RPMI8226 (cell line): ENCODE results near the gene TNS3.
"Not testable (repeated sequence)": the region's sequence is repeated elsewhere in the genome, so short reads cannot be mapped to it uniquely, and the experiment has no call there.

ENCODE experiments used
- DNase-seq: peaks from one replicate; pipeline ENCODE4 v3.0.0-alpha.2; 2015

The TNS3 gene

DNA sequence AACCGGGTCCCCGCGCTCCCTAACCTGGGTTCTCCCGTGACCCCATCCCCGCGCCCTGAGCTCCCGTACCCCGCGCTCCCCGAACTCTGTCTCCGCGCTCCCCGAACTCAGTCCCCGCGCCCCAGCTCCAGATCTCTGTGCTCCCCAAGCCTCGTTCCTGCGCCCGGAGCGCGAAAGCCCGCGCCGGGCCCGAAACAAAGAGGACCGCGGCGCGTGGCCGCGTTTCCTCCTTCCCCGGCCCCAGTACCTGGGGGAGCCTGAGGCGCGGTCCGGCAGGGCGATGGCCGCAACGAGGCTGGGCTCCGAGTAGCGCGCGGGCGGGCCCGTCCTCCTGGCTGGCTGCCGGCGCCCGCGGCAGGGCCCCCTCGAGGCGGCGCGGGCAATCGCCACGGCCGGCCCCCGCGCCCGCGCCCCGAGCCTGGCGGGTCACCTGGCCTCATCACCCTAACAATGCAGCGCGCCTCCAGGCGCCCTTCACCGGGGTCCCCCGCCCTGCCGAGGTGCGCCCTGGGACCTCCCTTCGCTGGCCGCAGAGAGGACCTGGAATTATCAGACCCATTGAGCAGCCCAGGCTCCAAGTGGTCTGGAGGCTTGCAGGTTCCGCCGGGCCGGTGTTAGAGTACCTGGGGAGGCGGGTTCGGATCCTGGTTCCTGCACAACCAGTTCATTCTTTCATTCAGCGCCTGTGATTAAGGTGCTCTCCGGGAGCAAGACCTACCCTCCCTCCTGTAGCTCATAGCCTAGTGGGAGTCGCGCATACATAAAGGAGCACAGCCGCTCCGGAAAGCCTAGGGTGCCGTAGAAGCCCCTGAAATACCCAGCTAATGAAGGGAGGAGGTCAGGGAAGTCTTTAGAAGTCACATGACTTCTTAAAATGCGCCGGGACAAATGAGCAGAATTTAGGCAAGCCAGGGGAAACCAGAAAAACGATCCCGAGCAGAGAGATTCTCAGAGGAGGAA is at the start of gene TNS3:
TSS of gene TNS3 (minus strand) at position 308 of the 960 bp plus-strand sequence. CDS start 142,475 bp downstream, outside the sequence.
- peak; percentile 75 for DNase-seq

- DNase-seq = no peak
Measured at GRCh38 chr7:47631711-47632110, 49.8 kb upstream of the TNS3 start.

DNA sequence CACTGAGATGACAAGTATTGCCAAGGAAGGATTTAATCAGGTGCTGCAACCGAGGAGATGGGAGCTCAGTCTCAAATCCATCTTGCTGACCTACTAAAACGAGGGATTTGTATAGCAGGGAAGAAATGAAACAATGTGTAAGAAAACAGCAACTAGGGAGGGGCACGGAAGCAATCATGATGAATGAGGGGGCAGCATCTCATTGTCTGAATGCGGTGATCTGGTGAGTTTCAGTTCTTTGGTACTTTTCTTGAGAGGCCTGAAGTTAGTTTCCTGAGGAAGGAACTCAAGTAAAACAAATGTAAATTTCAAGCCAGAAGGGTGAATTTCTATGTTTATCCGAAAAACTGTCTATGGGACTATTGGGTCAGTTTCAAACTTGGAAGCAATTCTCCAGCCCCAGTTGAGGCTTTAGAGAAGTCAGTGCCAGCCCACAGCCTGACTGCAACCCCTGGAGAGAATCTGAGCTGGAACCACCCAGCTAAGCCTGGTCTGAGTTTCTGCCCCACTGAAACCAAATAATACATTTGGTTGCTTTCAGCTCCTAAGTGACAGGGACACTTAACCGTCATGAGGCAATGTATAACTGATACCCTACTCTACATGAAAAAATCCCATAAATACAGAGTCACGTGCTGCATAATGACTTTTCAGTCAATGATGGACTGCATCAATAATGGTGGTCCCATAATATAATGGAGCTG is 45.8 kb upstream of the TNS3 start:
- no peak for DNase-seq

DNA sequence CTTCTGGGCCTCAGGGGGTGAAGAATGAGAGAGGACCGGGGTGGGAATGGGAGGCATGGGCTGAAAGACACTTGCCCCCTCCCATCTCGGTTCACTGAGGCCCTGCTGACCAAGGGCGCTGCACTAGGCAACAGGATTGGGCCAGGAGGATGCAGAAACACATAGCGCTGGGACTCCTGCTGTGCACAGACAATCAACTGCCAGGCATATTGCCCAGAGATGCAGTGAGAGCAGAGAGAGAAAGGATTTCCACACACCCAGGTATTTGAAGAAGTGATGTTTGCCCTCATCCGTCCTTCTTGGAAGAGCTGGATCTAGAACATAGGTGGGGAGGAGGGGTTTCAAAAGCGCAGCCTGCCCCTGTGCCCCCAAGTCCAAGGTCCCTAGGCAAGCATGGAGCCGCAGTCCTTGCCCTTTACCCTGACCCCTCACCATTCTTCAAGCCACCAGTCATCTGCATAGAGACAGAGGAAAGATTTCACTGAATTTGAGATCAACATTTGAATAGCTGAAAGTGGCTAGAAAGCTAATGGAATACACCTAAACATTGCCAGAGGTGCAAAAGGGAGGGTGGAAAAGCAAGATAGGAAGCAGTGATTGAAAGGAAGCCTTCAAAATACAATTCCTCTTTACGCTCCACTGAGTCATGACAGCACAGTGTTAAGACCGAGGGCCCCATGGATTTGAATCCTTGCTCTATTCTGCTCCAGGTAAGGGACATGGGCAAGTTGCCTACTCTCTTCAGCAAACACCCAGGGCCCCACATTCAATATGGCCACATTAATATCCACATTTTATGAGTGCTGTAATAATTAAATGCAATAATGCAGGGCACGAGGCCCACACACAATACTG is 44.2 kb upstream of the TNS3 start:
- DNase-seq = no peak

DNA sequence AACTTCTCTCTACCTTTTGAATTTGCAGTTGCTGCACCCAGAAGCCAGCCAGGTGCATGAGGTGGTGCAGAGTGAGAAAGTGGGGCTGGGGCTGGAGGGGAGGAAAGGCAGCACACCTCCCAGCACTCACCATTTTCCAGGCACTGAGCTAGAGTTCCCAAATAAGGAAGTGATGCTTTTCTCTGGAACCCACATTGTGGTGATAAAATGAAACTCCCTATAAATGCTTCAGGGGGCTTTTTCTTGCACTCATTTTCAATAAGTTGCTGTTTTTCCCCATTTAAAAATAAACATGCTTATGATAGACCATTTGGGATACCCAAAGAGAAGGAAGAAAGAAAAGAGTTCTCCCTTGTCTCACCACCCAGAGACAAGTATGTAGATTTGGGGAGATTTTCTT is 42.8 kb upstream of the TNS3 start:
- DNase-seq = no peak

DNA sequence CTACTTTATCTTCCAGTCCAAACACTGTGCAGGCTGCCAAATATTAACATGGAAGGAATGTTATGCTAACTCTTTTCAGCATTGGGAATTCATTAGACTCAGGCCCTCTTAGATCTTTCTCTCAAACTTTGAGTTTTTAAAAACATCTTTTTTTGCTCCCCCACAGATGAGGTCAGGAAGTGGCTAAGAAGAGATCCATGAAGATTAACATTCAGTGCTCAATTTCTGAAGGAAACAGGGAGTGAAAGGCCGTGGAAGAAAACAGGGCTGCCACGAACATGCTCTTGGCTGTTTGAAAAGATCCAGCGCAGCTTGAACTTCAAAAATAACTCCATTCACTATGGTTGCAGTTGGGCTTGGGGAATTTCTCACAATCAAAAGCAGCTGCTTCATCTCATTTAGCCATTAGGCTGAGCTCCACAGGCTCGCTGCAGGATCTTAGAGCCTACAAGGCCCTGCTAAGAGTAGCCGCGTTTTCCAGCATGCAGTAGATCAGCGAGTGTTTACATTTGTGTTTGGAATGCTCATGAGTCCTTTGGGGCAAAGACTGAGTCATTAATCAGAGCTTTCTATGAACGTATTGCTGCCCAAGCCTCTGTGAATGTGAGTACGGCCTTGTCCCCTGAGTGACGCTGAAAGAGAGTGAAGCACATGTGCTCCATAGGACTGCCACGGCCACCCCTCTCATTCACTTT is 41.2 kb upstream of the TNS3 start:
- DNase-seq = no peak

GRCh38 chr7:47622586-47622945 is 40.7 kb upstream of the TNS3 start:
- no peak for DNase-seq

DNA sequence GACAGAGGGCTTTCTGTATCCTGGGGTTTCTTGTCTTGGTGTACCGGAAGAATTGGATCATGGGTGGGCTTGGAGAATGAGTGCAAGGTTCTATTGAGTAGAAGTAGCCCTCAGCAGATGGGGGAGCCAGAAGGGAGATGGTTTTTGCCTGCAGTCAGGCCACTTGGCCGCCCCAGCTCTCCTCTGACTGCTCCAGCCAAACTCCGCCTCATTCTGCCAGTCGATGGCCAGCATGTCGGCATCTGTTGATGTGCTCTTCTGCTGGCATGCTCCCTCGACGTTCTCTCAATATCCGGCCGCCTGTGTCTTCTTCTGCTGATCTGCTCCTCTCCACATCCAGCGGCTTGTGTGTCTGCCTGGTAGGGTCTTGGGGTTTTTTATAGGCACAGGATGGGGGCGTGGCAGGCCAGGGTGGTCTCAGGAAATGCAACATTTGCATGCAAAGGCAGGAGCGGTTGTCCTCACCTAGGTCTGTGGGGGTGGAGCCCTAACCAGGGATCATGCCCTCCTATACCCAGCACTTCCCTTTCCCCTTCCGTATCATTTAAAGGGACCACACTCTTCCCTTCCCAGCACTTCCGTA is 40.2 kb upstream of the TNS3 start:
- DNase-seq = no peak

- no peak for DNase-seq
Measured at GRCh38 chr7:47621347-47621746, 39.4 kb upstream of the TNS3 start.

DNA sequence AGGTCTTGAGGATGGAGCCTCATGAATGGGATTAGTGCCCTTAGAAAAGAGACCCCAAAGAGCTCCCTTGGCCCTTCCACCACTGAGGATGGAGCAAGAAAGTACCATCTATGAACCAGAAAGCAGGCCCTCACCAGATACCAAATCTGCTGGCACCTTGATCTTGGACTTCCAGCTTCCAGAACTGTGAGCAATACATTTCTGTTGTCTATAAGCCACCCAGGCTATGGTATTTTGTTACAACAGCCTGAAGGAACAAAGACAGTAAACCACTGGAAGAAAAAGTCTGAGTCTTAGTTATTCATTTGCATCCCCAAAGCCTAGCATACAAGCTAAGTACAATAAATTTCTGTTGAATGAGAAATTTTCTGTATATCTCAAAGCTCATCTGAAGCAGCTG is 37.9 kb upstream of the TNS3 start:
- DNase-seq = no peak

GRCh38 chr7:47617131-47617530 is 35.2 kb upstream of the TNS3 start:
- no peak for DNase-seq

DNA sequence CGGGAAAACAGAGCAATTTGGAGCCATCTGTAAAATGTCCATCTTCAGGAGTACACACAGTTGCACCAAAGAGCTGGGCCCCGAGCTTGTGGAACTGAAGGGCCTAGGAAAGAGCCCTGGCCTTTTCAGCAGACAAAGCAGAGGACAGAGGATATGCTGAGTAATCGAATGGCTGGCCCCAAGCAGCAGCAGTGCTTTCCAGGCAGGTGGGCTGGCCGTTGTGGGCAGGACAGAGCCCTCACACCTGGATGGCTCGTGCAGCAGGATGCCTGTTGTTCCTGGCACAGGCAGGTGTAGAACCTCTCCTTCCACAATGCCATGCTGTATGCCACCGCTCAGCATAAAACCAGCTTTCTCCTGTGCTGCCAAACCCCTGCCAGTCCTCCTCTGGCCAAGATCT is 32.5 kb upstream of the TNS3 start:
- peak; percentile 85 for DNase-seq

GRCh38 chr7:47611045-47611511 is 29.2 kb upstream of the TNS3 start:
- DNase-seq = no peak

- DNase-seq = no peak
Measured at GRCh38 chr7:47610506-47611044, 28.7 kb upstream of the TNS3 start.

DNA sequence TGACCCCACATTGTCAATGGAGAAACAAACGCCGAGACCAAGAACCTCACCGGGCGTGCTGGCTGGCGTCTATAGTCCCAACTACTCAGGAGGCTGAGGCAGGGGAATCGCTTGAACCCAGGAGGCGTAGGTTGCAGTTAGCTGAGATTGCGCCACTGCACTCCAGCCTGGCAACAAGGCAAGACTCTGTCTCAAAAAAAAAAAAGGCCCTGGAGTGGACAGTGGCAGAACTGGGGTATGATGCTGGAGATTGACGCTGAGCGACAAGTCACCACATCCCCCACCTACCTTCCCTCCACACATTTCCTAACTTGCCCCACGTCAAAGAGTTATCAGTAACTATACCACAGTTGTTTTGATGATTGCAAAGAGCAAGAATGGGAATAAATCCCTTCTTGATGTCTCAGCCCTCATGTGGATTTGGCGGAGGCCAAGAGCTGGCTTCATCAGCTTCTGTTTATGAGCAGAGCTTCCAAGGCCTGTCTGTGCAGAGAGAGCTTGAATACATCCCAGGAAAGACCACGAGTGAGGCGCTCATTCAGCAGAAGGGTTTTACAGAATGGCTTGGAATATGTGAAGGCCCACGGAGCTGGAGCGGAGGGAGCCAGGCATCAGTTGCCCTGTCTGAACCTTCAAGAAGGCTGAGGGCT is 28.0 kb upstream of the TNS3 start:
- no peak for DNase-seq

- DNase-seq = not testable (repeated sequence)
Measured at GRCh38 chr7:47606593-47607046, 24.7 kb upstream of the TNS3 start.

- no peak for DNase-seq
Measured at GRCh38 chr7:47605816-47606575, 24.1 kb upstream of the TNS3 start.

GRCh38 chr7:47604496-47604890 is 22.6 kb upstream of the TNS3 start:
- no peak for DNase-seq

DNA sequence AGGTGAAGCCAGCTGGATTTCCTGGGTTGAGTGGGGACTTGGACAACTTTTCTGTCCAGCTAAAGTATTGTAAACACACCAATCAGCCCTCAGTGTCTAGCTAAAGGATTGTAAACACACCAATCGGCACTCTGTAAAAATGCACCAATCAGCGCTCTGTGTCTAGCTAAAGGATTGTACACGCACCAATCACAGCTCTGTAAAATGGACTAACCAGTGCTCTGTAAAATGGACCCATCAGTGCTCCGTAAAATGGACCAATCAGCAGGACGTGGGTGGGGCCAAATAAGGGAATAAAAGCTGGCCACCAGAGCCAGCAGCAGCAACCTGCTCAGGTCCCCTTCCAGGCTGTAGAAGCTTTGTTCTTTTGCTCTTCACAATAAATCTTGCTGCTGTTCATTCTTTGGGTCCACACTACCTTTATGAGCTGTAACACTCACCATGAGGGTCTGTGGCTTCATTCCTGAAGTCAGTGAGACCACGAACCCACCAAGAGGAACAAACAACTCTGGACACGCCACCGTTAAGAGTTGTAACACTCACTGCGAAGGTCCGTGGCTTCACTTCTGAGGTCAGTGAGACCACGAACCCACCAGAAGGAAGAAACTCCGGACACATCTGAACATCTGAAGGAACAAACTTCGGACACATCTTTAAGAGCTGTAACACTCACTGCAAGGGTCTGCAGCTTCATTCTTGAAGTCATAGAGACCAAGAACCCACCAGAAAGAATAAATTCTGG is 21.8 kb upstream of the TNS3 start:
- not testable (repeated sequence) for DNase-seq
